Stimulated activated CD4-positive, alpha-beta T cell treated with anti-CD3 and anti-CD28 coated beads, Interleukin-1b, Interleukin-23, amount 100 ng/mL, for 1 hour (primary cell): ENCODE results near the gene BUD31.

Experiments used
- DNase-seq, 2 donors: peaks; one replicate each; pipeline ENCODE4 v3.0.0-alpha.2; 2020; ENCODE audit warnings: low read depth in 2 of 2

Gene BUD31

GRCh38 chr7:99433158-99433557 is 24.4 kb downstream of the BUD31 start:
- no peak for DNase-seq

GRCh38 chr7:99437946-99438572 is 29.3 kb downstream of the BUD31 start:
- no peak for DNase-seq

GRCh38 chr7:99438573-99439480 is 30.1 kb downstream of the BUD31 start, which contains the start of the genes CPSF4 and PTCD1:
Gene CPSF4, plus strand, starts transcription at chr7:99438943. Its CDS starts 140 bp downstream, at chr7:99439083.
Gene PTCD1, minus strand, starts transcription at chr7:99438798. Its CDS starts 3,556 bp downstream, at chr7:99435242.
- peak; percentile 74 to 81 for DNase-seq

- DNase-seq: no peak
These were observed 31.4 kb downstream of the BUD31 start for GRCh38 chr7:99440195-99440594.

GRCh38 chr7:99446096-99446495 is 37.3 kb downstream of the BUD31 start:
- DNase-seq: no peak

- no peak for DNase-seq
These were observed 39.2 kb downstream of the BUD31 start for GRCh38 chr7:99447943-99448342.

DNA sequence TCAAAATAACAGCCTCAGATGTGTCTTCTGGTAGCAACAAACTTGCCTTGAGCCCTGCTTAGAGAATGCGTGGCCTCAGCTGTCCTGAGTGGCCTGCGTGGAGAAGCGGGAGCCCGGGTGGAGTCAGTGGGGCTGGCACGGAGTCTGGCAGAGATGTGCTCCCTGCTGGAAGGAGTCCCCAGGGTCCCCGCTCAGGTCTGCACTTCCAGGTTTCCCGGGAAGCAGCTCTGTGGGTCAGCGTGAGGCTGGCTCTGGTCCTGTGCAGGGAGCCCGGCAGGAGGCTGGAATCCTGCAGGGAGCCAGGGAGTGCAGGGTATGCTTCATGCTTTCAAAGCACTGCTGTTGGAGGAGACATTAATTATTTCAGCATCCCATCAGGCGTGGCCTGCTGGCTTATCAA is 40.1 kb downstream of the BUD31 start:
- no peak for DNase-seq

DNA sequence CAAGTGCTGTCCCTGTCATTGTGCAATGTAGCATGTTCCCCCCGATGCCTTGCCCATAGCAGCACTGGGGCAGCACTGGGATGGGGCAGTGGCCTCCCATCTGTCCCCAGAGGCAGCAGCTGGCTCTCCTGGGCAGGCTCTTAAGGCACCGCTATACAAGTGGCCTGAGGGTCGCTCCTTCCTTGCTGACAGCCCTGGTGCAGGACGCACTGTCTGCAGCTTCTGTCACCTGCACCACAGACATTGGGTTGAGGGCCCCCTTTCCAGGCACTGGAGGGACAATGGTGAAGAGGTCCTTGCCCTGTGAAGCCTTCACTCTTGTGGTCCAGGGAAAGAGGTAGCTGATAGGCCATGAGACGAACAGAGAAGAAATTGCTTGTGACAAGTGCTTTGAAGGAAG is 40.6 kb downstream of the BUD31 start:
- no peak for DNase-seq

DNA sequence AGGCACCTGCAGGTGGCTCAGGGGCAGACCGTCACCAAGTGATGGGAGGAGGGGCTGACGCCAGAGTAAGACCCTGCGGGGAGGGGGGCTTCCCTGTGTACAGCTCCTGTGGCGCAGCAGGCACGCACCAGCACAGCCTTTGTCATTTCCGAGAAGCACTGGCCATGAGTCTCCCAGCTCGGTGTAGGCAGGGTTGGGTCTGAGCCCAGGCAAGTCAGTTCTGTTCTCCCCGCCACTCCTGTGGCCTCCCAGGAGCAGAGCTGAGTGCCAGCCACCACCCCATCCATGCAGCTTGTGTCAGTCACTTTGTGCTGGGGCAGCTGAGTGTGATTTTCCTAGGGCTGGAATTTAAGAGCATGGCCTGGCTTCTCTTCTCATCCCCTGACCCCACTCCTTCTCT is 43.2 kb downstream of the BUD31 start:
- no peak for DNase-seq

- DNase-seq: no peak
These were observed 43.8 kb downstream of the BUD31 start for GRCh38 chr7:99452541-99452940.

DNA sequence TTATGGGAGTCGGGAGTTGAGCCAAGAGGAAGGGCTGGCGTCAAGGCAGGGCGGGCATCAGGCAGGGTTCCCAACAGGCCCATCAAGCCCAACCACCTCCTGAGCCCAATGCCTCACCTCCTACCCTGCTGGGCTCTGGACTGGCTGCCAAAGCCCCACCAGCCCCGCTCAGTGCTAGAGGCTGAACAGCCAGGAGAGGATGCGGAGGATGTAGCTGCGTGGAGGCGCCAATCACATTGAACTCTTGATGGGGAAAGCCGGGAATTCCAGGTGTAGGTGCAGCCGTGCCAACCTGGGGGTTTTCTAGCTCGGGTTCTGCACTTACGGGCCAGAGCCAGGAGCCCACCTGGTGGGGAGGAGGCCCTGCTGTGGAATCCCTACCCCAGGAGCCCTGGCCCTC is 44.3 kb downstream of the BUD31 start:
- no peak for DNase-seq

DNA sequence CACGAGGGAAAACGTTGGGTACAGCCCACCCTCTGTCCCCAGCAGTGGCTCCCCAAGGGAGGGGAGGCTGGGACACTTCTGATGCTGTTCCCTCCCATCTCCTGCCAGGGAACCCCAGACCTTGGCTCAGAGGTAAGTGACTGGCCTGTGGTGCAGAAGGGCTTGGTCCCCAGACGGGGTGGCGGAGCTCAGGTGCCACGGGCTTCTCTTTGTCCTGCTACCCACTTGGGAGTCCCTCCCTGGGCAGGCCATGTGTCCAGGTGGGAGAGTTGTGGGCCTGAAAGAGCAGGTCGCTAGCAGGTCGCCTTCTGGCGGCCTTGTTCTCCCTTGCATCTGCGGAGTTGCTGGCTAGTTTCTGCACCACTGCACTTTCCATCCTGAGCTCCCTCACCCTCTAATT is 47.1 kb downstream of the BUD31 start:
- DNase-seq: no peak

DNA sequence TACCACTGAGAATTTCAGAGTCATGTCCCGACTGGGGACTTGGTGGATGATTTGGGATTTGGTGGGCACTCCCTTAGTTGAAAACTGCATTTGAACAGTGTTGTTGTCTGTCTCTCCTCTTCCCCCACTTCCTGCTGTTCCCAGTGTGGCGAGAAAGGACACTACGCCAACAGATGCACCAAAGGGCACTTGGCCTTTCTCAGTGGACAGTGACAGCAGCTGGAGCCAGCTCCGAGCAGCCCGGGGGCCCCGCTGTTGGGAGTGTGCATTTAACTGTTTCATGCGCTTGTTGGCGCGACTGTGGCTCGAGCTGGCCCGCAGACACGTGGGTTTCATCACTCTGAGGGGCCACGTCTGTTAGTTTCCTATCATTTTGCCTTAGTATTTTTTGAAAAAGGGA is 47.5 kb downstream of the BUD31 start:
- no peak for DNase-seq

- no peak for DNase-seq
These were observed 48.4 kb downstream of the BUD31 start for GRCh38 chr7:99457050-99457649.

DNA sequence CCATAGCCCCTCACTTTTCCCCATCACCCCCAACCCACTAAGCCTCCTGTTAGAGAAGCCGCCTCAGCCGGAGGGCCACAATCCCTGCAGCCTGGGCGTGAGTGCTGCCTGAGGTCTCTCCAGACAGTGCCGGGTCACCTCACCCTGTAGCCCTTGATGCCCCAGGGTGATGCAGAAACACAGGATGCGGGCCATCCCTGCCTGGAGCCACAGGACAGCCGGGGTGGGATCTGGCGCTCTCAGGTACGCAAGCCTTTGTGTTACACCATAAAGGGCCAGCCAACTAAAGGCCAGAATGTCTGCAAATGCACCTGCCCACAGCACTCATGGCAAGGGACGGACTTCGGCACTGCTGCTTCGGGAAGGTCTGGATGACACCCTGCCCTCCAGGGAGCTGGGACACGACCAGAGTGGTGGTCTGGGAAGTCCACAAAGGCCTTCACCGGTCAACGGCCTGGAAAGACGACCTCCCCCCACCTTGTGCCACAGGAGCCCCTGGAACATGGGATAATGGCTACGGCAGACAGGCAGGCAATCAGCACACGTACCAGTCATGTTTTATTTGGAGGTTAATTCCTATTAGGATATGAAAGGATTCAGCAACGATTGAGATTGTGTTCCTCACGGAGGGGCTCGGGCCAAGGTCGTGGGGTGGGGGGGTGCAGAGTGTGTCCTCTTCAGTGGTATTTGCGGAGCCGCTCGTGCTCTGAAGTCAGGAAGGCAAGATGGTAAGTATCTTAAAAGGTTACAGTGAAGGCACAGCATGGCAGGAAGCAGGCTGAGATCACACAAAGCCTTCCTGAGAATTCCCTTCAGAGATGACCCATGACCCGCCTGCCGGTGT is 49.1 kb downstream of the BUD31 start:
- no peak for DNase-seq

GRCh38 chr7:99459087-99459486 is 50.3 kb downstream of the BUD31 start:
- no peak for DNase-seq

- DNase-seq: no peak
These were observed 51.9 kb downstream of the BUD31 start for GRCh38 chr7:99460651-99461050.

- no peak for DNase-seq
These were observed 52.5 kb downstream of the BUD31 start for GRCh38 chr7:99461221-99461620.

- DNase-seq: no peak
These were observed 56.6 kb downstream of the BUD31 start for GRCh38 chr7:99465421-99465768.

DNA sequence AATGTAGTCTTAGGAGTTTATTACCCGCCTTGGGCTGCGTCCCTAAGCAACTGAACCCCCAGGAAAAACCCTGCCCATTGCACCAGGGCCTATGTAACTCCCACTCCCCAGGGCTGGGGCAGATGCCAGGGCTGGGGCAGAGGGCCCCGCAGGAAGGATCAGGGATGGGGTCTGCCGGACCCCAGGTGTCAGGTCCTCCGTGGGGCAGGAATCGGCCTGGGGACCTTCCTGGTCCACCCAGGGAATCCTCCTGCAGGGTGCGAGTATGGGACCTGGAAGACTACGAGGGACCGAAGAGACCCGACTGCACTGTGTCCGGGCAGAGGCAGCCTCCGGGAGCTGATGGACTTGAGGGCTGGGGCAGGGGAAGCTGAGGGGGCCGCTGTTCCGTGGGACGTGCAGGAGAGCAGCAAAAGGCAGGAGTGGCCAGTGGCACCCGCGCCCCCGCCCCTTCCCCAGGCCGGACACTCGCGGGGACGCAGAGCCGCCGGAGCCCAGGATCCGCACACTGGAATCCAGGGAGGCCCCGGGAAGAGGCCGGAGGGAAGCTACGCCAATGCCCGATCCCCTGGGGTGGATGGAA is 59.7 kb downstream of the BUD31 start:
- DNase-seq: no peak
